ENCODE measurements around the gene SOS2.

- TF ChIP-seq CTCF (IDR thresholded peaks at IDR 0.05) (no peak), EP300 (IDR thresholded peaks at IDR 0.05) (no peak), POLR2AphosphoS5 (IDR thresholded peaks at IDR 0.05) (no peak), POLR2A (IDR thresholded peaks at IDR 0.05) (no peak)
Observed at GRCh38 chr14:50121486-50121885, 109.9 kb downstream of the SOS2 start.

Data from upper lobe of left lung (tissue), 4 donors.